Epithelial cell of proximal tubule (primary cell): ENCODE results near the gene NPAS3. TPM values are rescaled to one million over a fixed set of nuclear protein-coding genes. Genes with fewer than 3 reads are reported as not detected.

ENCODE experiments used
- DNase-seq: peaks from one replicate; pipeline ENCODE4 v3.0.0-alpha.2; 2011; ENCODE audit warnings: low read depth
- H3K4me3 ChIP-seq: 2 replicates; pipeline ENCODE4 v1.5.1; 2011; ENCODE audit warnings: low read depth, mild to moderate bottlenecking, low read length
- CTCF ChIP-seq: conservative IDR thresholded peaks from 2 replicates; pipeline ENCODE4 v1.5.1; 2012; ENCODE audit warnings: low read depth, mild to moderate bottlenecking, low read length
- total RNA-seq: library from RNA; depleted of rRNA; stranded (reverse); fragments of >200 nt; gene quantifications from 2 replicates; pipeline ENCODE4 v1.2.3, GENCODE V29; 2015

Gene NPAS3
- total RNA-seq, 1 donor from 2014 or later: 0.35 TPM

GRCh38 chr14:33408291-33408690 is 469.6 kb downstream of the NPAS3 start:
- H3K4me3 ChIP-seq: no peak overlapping the region
- no peak for TF ChIP-seq CTCF
- no peak for DNase-seq

- DNase-seq: no peak
- H3K4me3 ChIP-seq: no peak overlapping the region
- no peak for TF ChIP-seq CTCF
Measured at GRCh38 chr14:33412450-33412849, 473.8 kb downstream of the NPAS3 start.

- DNase-seq: no peak
- TF ChIP-seq CTCF: no peak
- H3K4me3 ChIP-seq: no peak overlapping the region
Measured at GRCh38 chr14:33413381-33413780, 474.7 kb downstream of the NPAS3 start.

GRCh38 chr14:33414041-33414440 is 475.4 kb downstream of the NPAS3 start:
- H3K4me3 ChIP-seq: no peak overlapping the region
- no peak for TF ChIP-seq CTCF
- no peak for DNase-seq

- H3K4me3 ChIP-seq: no peak overlapping the region
- DNase-seq: no peak
- no peak for TF ChIP-seq CTCF
Measured at GRCh38 chr14:33420051-33420627, 481.5 kb downstream of the NPAS3 start.

- no peak for TF ChIP-seq CTCF
- H3K4me3 ChIP-seq: no peak overlapping the region
Measured at GRCh38 chr14:33430414-33431035, 491.8 kb downstream of the NPAS3 start.

More at GRCh38 chr14:33430414-33431035, 491.8 kb downstream of the NPAS3 start:
- DNase-seq: no peak
